ENCODE data around the gene RTL1. TPM values are rescaled to one million over a fixed set of nuclear protein-coding genes. Genes with fewer than 3 reads are reported as not detected.

Gene RTL1
- total RNA-seq, 2 donors from 2014 or later = 0.80 TPM; not detected in 1

DNA sequence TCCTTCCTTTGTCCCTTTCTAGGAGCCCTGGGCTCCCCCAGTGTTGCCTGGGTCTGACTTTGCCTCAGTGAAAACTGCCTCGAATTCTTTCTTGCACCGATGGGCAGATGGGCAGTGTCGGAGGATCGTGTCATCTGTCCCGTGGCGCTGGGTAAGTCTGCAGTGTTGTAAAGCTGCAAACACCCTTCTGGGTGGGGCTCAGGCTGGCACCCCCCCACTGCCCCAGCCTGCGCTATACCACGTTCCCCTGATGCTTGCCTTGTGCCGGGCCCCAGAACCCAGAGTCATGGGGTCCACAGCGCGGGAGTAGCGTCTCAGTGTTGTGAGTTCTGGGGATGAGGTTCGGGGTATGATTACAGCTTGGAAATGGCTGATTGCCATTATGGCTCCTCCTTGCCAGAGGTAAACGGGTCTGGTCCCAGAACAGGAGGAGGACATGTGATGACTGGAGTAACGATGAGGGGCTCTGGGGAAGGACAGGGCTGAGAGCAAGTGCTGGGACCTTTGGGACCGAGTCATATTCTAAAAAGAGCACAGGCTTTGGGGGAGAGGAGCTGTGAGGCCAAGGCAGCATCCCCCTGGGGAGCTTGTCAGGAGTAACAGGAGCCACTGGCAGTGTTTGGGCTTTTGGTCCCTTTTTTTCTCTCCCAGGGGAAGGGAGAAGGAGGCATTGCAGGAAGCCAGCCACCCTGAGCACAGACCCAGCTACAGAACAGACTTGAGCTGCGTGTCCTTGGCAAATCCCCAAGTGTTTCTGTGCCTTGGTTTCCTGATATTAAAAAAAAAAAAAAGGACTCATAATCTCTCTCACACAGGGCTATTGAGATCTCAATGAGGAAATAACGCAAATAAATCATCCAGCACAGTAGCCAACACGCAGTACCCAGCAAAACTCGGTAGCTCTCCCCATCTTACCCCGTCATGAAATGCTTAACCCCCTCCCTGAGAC lies 4.3 kb downstream of the RTL1 start:
- Histone ChIP-seq H3K4me1 (replicated peaks) (peaks cover 15% of the 10 kb centered on the region), H3K36me3 (no peaks in the 10 kb centered on the region), H3K9me3 (no peaks in the 10 kb centered on the region), H3K27ac (peak overlapping the region in 1 of 2 donors; percentile 5), H3K4me3 (no peak overlapping the region), H3K27me3 (replicated peaks; ENCODE audit: insufficient read depth) (no peaks in the 10 kb centered on the region)
- TF ChIP-seq POLR2A (IDR thresholded peaks at IDR 0.05) = no peak
- TF ChIP-seq, protein P1, sequence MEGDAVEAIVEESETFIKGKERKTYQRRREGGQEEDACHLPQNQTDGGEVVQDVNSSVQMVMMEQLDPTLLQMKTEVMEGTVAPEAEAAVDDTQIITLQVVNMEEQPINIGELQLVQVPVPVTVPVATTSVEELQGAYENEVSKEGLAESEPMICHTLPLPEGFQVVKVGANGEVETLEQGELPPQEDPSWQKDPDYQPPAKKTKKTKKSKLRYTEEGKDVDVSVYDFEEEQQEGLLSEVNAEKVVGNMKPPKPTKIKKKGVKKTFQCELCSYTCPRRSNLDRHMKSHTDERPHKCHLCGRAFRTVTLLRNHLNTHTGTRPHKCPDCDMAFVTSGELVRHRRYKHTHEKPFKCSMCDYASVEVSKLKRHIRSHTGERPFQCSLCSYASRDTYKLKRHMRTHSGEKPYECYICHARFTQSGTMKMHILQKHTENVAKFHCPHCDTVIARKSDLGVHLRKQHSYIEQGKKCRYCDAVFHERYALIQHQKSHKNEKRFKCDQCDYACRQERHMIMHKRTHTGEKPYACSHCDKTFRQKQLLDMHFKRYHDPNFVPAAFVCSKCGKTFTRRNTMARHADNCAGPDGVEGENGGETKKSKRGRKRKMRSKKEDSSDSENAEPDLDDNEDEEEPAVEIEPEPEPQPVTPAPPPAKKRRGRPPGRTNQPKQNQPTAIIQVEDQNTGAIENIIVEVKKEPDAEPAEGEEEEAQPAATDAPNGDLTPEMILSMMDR (IDR thresholded peaks at IDR 0.05) = no peak
- no peak for TF ChIP-seq POLR2AphosphoS5 (IDR thresholded peaks at IDR 0.05)
- no peak for DNase-seq (ENCODE audit: low spot score)
- intact Hi-C loops (cut with DNase I) = no loop called here
- WGBS = 50% methylated on average over 21 of the region's 21 CpGs

DNA sequence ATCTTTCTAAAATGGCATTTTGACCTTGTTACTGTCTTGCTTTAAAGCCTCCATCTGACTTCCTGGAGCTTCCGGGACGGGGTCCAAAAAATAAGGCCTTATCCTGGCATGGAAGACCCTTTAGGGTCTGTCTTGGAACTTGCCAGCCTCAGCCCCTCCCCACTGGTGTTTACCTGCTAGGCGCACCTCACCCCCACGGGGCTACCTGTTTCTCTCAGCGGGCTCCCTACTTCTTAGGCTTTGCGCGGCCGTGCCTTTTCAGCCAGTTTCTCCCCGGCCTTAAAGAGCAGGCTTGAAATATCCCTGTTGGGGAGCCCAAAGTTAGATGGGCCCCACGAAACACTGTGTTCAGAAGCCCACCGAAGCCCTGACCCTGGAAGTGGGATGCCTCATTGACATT lies 5.1 kb downstream of the RTL1 start:
- Histone ChIP-seq H3K36me3 (no peaks in the 10 kb centered on the region), H3K4me1 (replicated peaks) (peaks cover 15% of the 10 kb centered on the region), H3K4me3 (no peak overlapping the region), H3K27ac (no peak overlapping the region), H3K9me3 (no peaks in the 10 kb centered on the region), H3K27me3 (replicated peaks; ENCODE audit: insufficient read depth) (no peaks in the 10 kb centered on the region)
- DNase-seq (ENCODE audit: low spot score) = no peak
- TF ChIP-seq POLR2A (IDR thresholded peaks at IDR 0.05) = no peak
- TF ChIP-seq, protein P1 (IDR thresholded peaks at IDR 0.05) = no peak
- no peak for TF ChIP-seq POLR2AphosphoS5 (IDR thresholded peaks at IDR 0.05)
- intact Hi-C loops (cut with DNase I) = no loop called here
- WGBS = 70% methylated on average over 11 of the region's 11 CpGs

DNA sequence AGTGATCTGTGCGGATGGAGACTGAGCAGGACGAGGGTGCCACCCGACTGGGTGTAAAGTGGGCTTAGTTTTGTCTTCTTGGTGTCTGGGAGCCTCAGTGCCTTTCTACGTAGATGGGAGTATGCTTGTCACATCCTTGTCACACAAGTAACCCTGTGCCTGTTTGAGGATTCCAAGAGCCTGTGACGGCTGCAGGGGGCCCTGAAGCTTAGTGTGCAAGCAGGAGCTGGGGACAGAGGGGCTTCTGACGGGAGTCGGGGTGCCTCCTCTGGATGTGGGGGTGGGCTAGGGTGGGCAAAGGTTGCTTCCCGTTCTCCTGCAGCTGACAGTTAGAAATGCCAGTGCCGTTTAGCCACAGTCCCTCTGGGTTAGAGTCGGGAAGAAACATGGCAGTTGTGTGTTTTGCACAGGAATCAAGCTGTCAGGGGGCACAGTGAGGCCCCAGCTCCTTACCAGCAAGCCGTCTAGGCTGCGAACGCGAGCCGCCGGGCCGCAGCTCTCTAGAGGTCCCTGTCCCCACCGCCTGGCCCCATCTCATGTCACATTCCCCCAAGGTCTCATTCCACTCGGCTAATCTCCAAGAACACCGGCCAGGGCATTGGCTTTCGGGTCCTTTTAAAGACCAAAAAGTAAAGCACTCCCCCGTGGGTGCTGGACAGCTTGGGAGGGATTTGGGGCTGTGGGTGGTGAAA lies 7.0 kb downstream of the RTL1 start:
- Histone ChIP-seq H3K9me3 (no peaks in the 10 kb centered on the region), H3K4me1 (replicated peaks) (peaks cover 15% of the 10 kb centered on the region), H3K27ac (no peak overlapping the region), H3K27me3 (replicated peaks; ENCODE audit: insufficient read depth) (no peaks in the 10 kb centered on the region), H3K4me3 (no peak overlapping the region), H3K36me3 (no peaks in the 10 kb centered on the region)
- 85% methylated on average over 16 of the region's 22 CpGs for WGBS
- intact Hi-C loops (cut with DNase I) = no loop called here
- TF ChIP-seq POLR2A (IDR thresholded peaks at IDR 0.05) (no peak), POLR2AphosphoS5 (IDR thresholded peaks at IDR 0.05) (no peak)
- TF ChIP-seq, protein P1 (IDR thresholded peaks at IDR 0.05) = no peak
- no peak for DNase-seq (ENCODE audit: low spot score)

DNA sequence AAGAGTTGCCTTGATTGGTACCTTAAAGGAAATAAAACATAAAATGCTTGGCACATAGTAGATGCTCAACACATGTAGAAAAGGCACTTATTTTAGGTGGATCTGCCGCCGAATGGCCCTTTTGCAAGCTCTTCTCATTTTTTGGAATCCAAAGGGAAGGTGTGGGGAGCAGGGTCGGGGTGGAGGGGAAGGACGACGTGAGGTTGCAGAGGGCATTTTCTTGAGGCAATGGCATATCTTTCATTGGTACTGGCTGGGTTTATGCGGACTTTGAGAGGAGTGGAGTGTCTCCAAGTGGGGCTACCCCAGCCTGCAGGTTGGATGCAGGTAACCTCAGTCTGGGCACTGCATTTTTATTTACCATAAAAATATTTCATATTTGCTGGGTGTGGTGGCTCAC lies 8.1 kb downstream of the RTL1 start:
- intact Hi-C loops (cut with DNase I) = no loop called here
- Histone ChIP-seq H3K36me3 (no peaks in the 10 kb centered on the region), H3K4me3 (no peak overlapping the region), H3K4me1 (replicated peaks) (peaks cover 11% of the 10 kb centered on the region), H3K27me3 (replicated peaks; ENCODE audit: insufficient read depth) (no peaks in the 10 kb centered on the region), H3K9me3 (no peaks in the 10 kb centered on the region), H3K27ac (no peak overlapping the region)
- WGBS = 93% methylated on average over 6 of the region's 6 CpGs
- DNase-seq (ENCODE audit: low spot score) = no peak
- TF ChIP-seq, protein P1 (IDR thresholded peaks at IDR 0.05) = no peak
- TF ChIP-seq POLR2A (IDR thresholded peaks at IDR 0.05) (no peak), POLR2AphosphoS5 (IDR thresholded peaks at IDR 0.05) (no peak)
